ENCODE results near the gene NTN3. TPM values are rescaled to one million over a fixed set of nuclear protein-coding genes. Genes with fewer than 3 reads are reported as not detected.

NTN3 gene
- total RNA-seq, 4 donors from 2014 or later = 1.3 to 15.5 TPM; not detected in 2

DNA sequence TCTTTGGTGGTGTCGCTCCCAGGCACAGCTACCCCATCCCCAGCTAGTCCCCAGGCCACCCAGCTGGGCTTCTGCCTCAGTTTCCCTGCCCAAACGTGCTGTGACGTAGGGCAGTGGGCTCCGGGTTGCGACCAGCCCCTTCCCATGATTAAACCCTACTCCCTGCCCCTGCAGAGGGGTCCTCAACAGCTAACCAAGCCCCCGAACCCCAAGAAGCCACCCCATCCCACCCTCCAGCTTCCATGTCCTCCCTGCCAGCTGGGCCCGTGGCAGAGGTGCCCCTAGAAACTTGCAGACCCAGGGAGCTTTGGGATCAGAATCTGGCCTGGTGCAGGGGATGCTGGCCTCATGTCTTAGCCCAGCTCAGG, 879 bp upstream of the NTN3 start:
- intact Hi-C loops (cut with DNase I; ENCODE audit: low total_unique reads) = no loop called here
- Histone ChIP-seq H3K9me3 (no peaks in the 10 kb centered on the region), H3K36me3 (no peaks in the 10 kb centered on the region), H3K4me1 (peaks cover 0 to 26% of the 10 kb centered on the region in 2 donors), H3K4me3 (no peak overlapping the region), H3K27me3 (peaks cover 4 to 44% of the 10 kb centered on the region in 2 donors), H3K27ac (no peak overlapping the region)
- DNase-seq = no peak
- TF ChIP-seq, protein P1, sequence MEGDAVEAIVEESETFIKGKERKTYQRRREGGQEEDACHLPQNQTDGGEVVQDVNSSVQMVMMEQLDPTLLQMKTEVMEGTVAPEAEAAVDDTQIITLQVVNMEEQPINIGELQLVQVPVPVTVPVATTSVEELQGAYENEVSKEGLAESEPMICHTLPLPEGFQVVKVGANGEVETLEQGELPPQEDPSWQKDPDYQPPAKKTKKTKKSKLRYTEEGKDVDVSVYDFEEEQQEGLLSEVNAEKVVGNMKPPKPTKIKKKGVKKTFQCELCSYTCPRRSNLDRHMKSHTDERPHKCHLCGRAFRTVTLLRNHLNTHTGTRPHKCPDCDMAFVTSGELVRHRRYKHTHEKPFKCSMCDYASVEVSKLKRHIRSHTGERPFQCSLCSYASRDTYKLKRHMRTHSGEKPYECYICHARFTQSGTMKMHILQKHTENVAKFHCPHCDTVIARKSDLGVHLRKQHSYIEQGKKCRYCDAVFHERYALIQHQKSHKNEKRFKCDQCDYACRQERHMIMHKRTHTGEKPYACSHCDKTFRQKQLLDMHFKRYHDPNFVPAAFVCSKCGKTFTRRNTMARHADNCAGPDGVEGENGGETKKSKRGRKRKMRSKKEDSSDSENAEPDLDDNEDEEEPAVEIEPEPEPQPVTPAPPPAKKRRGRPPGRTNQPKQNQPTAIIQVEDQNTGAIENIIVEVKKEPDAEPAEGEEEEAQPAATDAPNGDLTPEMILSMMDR (IDR thresholded peaks at IDR 0.05) = no peak
- TF ChIP-seq POLR2A (IDR thresholded peaks at IDR 0.05) = no peak

DNA sequence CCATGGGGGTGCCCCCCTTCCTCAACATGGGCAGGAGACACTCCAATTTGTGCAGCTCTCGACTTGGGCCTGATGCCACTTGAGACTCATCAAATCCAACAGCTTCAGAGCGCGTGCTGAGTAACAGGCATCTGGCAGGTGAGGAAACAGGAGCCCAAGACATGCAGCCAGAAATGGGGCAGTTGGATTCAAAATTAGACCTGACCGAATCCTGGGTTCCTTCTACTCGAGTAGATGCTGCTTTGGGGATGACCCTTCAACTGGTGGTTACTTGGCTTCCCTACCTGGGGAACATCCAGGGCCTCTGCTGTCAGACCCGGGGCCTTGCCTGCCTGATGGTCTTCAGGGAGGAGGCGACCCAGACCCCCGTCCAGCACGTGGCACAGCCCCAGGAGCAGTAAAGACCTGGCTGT, 488 bp upstream of the NTN3 start:
- Histone ChIP-seq H3K4me3 (no peak overlapping the region), H3K9me3 (no peaks in the 10 kb centered on the region), H3K27ac (no peak overlapping the region), H3K4me1 (peaks cover 0 to 29% of the 10 kb centered on the region in 2 donors), H3K36me3 (no peaks in the 10 kb centered on the region), H3K27me3 (peaks cover 4 to 44% of the 10 kb centered on the region in 2 donors)
- intact Hi-C loops (cut with DNase I; ENCODE audit: low total_unique reads) = no loop called here
- TF ChIP-seq POLR2A (IDR thresholded peaks at IDR 0.05) = no peak
- TF ChIP-seq, protein P1 (IDR thresholded peaks at IDR 0.05) = no peak
- DNase-seq = no peak

DNA sequence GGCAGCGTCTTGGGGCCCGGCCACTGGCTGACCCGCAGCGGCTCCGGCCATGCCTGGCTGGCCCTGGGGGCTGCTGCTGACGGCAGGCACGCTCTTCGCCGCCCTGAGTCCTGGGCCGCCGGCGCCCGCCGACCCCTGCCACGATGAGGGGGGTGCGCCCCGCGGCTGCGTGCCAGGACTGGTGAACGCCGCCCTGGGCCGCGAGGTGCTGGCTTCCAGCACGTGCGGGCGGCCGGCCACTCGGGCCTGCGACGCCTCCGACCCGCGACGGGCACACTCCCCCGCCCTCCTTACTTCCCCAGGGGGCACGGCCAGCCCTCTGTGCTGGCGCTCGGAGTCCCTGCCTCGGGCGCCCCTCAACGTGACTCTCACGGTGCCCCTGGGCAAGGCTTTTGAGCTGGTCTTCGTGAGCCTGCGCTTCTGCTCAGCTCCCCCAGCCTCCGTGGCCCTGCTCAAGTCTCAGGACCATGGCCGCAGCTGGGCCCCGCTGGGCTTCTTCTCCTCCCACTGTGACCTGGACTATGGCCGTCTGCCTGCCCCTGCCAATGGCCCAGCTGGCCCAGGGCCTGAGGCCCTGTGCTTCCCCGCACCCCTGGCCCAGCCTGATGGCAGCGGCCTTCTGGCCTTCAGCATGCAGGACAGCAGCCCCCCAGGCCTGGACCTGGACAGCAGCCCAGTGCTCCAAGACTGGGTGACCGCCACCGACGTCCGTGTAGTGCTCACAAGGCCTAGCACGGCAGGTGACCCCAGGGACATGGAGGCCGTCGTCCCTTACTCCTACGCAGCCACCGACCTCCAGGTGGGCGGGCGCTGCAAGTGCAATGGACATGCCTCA, 773 bp downstream of the NTN3 start:
- Histone ChIP-seq H3K27ac (peak overlapping the region in 1 of 2 donors; percentile 10), H3K4me3 (no peak overlapping the region)

DNA sequence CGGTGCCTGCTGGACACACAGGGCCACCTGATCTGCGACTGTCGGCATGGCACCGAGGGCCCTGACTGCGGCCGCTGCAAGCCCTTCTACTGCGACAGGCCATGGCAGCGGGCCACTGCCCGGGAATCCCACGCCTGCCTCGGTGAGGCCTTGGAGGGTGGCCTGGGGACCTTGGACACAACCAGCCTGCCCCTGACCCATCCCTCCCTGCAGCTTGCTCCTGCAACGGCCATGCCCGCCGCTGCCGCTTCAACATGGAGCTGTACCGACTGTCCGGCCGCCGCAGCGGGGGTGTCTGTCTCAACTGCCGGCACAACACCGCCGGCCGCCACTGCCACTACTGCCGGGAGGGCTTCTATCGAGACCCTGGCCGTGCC, 1.4 kb downstream of the NTN3 start:
- Histone ChIP-seq H3K27me3 (peaks cover 4 to 44% of the 10 kb centered on the region in 2 donors), H3K9me3 (no peaks in the 10 kb centered on the region), H3K36me3 (no peaks in the 10 kb centered on the region), H3K4me1 (peaks cover 0 to 34% of the 10 kb centered on the region in 2 donors), H3K4me3 (no peak overlapping the region), H3K27ac (no peak overlapping the region)
- DNase-seq = no peak
- TF ChIP-seq, protein P1 (IDR thresholded peaks at IDR 0.05) = no peak
- TF ChIP-seq POLR2A (IDR thresholded peaks at IDR 0.05) = no peak
- intact Hi-C loops (cut with DNase I; ENCODE audit: low total_unique reads) = no loop called here

More for the DNA sequence above, 773 bp downstream of the NTN3 start:
- peaks cover 4 to 44% of the 10 kb centered on the region in 2 donors for H3K27me3 ChIP-seq
- no peak for TF ChIP-seq POLR2A (IDR thresholded peaks at IDR 0.05)
- TF ChIP-seq, protein P1 (IDR thresholded peaks at IDR 0.05) = no peak
- no peak for DNase-seq
- H3K4me1 ChIP-seq = peaks cover 0 to 34% of the 10 kb centered on the region in 2 donors
- no peaks in the 10 kb centered on the region for H3K36me3 ChIP-seq
- intact Hi-C loops (cut with DNase I; ENCODE audit: low total_unique reads) = no loop called here
- no peaks in the 10 kb centered on the region for H3K9me3 ChIP-seq

DNA sequence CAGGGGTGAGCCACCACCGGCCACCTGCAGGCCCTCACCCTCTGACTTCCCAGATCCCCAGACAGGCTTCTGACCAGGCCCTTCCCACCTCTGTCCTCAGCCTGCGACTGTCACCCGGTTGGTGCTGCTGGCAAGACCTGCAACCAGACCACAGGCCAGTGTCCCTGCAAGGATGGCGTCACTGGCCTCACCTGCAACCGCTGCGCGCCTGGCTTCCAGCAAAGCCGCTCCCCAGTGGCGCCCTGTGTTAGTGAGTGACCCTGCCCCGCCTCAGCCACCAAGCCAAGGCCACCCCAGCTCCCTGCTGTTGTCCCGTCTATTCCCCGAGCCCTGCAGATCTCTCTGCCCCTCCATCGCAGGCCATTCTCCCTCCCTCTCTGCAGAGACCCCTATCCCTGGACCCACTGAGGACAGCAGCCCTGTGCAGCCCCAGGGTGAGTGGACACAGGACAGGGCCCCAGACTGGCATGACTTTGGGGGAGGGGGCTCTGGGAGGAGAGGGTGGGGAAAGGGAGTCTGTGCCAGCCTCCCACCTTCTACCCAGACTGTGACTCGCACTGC, 1.9 kb downstream of the NTN3 start:
- Histone ChIP-seq H3K27ac (no peak overlapping the region), H3K27me3 (peaks cover 4 to 44% of the 10 kb centered on the region in 2 donors), H3K4me1 (peaks cover 0 to 34% of the 10 kb centered on the region in 2 donors), H3K9me3 (no peaks in the 10 kb centered on the region), H3K4me3 (no peak overlapping the region), H3K36me3 (no peaks in the 10 kb centered on the region)
- intact Hi-C loops (cut with DNase I; ENCODE audit: low total_unique reads) = no loop called here
- TF ChIP-seq, protein P1 (IDR thresholded peaks at IDR 0.05) = no peak
- TF ChIP-seq POLR2A (IDR thresholded peaks at IDR 0.05) = no peak
- no peak for DNase-seq
